ENCODE data around the gene SCYGR5. TPM values are rescaled to one million over a fixed set of nuclear protein-coding genes. Genes with fewer than 3 reads are reported as not detected.
"Not testable (repeated sequence)": the region's sequence is repeated elsewhere in the genome, so short reads cannot be mapped to it uniquely, and the experiment has no call there.

The SCYGR5 gene
- not detected for total RNA-seq (ENCODE audit: unreplicated experiment)
- long read RNA-seq, result 0 reads

DNA sequence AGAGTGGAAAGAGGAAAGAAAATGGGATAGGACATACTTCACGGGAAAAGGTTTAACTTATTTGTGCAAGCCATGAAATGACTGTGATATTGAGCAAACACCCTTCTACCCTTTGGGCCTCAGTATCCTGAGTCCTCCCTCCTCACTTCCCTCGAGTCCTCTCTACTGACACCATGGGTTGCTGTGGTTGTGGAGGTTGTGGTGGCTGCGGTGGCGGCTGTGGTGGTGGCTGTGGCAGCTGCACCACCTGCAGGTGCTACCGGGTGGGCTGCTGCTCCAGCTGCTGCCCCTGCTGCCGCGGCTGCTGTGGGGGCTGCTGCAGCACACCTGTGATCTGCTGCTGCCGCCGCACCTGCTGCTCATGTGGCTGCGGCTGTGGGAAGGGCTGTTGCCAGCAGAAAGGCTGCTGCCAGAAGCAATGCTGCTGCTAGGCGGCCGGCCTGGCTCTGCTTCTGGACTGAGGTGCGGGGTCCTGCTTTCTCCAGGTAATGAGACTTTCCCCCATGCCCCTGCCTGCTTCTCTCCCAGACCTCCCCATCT is at the start of gene SCYGR5:
SCYGR5 (plus strand) TSS at position 174 of the 540 bp plus-strand sequence; CDS start at position 174, 0 bp downstream.
- H3K36me3 Mint-ChIP-seq (ENCODE audit: low read depth, unreplicated experiment); H3K27ac Mint-ChIP-seq (ENCODE audit: unreplicated experiment); H3K27me3 Mint-ChIP-seq (ENCODE audit: unreplicated experiment); H3K9me3 Mint-ChIP-seq (ENCODE audit: unreplicated experiment); H3K4me1 Mint-ChIP-seq (ENCODE audit: unreplicated experiment); H3K4me3 Mint-ChIP-seq (ENCODE audit: unreplicated experiment); DNase-seq (ENCODE audit: low spot score): not testable (repeated sequence)

DNA sequence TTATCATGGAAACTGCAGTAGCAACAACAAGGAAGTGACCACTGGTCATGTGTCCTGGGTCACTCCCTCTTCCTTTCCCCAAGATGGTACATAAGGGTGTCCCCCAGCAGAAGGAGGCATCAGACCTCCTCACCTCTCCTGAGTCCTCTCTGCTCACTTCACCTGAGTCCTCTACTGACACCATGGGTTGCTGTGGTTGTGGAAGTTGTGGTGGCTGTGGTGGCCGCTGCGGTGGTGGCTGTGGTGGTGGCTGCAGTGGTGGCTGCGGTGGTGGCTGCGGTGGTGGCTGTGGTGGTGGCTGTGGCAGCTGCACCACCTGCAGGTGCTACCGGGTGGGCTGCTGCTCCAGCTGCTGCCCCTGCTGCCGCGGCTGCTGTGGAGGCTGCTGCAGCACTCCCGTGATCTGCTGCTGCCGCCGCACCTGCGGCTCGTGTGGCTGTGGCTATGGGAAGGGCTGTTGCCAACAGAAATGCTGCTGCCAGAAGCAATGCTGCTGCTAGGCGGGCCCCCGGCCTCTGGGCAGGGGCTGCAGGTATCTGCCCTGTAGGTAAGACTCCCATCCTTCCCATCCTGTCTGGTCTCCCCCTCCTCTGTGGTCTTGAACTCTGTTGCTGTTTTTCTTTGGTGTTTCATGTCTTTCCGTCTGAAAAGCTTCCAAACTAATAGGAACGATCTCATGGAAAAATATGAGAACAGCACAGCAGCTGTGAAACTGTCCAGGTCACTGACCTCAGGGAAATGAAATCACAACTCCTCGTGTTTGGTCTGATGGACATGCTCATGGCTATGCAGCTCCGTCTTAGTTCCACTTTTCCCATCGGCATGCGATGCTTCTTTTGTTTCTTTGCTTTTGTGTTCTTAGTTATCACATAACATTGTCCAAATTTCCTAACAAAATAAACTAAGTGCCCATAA is 49.0 kb upstream of the SCYGR5 start, which contains the start of gene SCYGR4:
SCYGR4 (plus strand) TSS at position 183 of the 915 bp plus-strand sequence; CDS start at position 183, 0 bp downstream.
- Mint-ChIP-seq H3K36me3 (ENCODE audit: low read depth, unreplicated experiment) (no peaks in the 10 kb centered on the region), H3K27me3 (ENCODE audit: unreplicated experiment) (no peaks in the 10 kb centered on the region), H3K9me3 (ENCODE audit: unreplicated experiment) (no peaks in the 10 kb centered on the region), H3K4me3 (ENCODE audit: unreplicated experiment) (no peak within 1 kb of the TSS), H3K4me1 (ENCODE audit: unreplicated experiment) (peaks cover 5% of the 10 kb centered on the region), H3K27ac (ENCODE audit: unreplicated experiment) (no peak within 1 kb of the TSS)
- TF ChIP-seq, protein P1, sequence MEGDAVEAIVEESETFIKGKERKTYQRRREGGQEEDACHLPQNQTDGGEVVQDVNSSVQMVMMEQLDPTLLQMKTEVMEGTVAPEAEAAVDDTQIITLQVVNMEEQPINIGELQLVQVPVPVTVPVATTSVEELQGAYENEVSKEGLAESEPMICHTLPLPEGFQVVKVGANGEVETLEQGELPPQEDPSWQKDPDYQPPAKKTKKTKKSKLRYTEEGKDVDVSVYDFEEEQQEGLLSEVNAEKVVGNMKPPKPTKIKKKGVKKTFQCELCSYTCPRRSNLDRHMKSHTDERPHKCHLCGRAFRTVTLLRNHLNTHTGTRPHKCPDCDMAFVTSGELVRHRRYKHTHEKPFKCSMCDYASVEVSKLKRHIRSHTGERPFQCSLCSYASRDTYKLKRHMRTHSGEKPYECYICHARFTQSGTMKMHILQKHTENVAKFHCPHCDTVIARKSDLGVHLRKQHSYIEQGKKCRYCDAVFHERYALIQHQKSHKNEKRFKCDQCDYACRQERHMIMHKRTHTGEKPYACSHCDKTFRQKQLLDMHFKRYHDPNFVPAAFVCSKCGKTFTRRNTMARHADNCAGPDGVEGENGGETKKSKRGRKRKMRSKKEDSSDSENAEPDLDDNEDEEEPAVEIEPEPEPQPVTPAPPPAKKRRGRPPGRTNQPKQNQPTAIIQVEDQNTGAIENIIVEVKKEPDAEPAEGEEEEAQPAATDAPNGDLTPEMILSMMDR (IDR thresholded peaks at IDR 0.05; ENCODE audit: unreplicated experiment), result no peak
- no peak for DNase-seq (ENCODE audit: low spot score)

DNA sequence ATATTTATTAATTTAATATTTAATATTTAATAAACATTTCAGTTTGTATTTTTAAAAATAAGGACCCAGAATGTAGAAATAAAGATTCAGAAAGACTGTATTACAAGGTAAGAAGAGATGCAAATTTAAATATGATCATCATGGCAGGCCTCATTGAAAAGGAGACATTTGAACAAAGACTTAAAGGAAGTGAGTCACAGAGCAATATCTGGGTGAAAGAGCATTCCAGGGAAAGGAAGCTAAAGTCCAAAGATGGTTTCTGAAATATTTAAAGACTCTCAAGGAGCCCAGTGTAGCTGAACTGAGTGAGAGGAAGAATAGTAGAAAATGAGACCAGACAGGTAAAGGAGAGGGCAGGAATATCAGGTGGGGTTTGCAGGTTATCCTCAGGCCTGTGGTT is 43.4 kb upstream of the SCYGR5 start:
- no peak overlapping the region for H3K4me3 Mint-ChIP-seq (ENCODE audit: unreplicated experiment)
- H3K4me1 Mint-ChIP-seq (ENCODE audit: unreplicated experiment), result no peaks in the 10 kb centered on the region
- no peak for DNase-seq (ENCODE audit: low spot score)
- TF ChIP-seq, protein P1 (IDR thresholded peaks at IDR 0.05; ENCODE audit: unreplicated experiment), result no peak
- H3K36me3 Mint-ChIP-seq (ENCODE audit: low read depth, unreplicated experiment), result no peaks in the 10 kb centered on the region
- H3K27ac Mint-ChIP-seq (ENCODE audit: unreplicated experiment), result no peak overlapping the region
- H3K27me3 Mint-ChIP-seq (ENCODE audit: unreplicated experiment), result no peaks in the 10 kb centered on the region
- H3K9me3 Mint-ChIP-seq (ENCODE audit: unreplicated experiment), result no peaks in the 10 kb centered on the region

GRCh38 chr2:227625420-227625819 is 41.2 kb upstream of the SCYGR5 start:
- no peaks in the 10 kb centered on the region for H3K4me1 Mint-ChIP-seq (ENCODE audit: unreplicated experiment)
- no peaks in the 10 kb centered on the region for H3K9me3 Mint-ChIP-seq (ENCODE audit: unreplicated experiment)

DNA sequence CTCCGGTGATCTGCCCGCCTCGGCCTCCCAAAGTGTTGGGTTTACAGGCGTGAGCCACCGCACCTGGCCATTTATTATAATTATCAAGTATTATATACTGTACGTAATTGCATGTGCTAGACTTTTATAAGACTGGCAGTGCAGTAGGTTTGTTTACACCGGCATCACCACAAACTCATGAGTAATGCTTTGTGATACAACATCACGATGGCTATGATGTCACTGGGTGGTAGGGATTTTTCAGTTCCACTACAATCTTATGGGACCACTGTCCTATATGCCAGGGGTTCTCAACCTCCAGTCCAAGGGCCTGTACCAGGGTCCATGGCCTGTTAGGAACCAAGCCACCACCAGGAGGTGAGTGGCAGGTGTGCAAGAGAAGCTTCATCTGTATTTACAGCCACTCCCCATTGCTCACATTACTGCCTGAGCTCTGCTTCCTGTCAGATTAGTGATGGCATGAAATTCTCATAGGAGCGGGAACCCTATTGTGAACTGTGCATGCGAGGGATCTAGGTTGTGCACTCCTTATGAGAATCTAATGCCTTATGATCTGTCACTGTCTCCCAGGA is 39.9 kb upstream of the SCYGR5 start:
- TF ChIP-seq, protein P1 (IDR thresholded peaks at IDR 0.05; ENCODE audit: unreplicated experiment), result no peak
- DNase-seq (ENCODE audit: low spot score), result no peak
- Mint-ChIP-seq H3K36me3 (ENCODE audit: low read depth, unreplicated experiment) (no peaks in the 10 kb centered on the region), H3K4me3 (ENCODE audit: unreplicated experiment) (no peak overlapping the region), H3K9me3 (ENCODE audit: unreplicated experiment) (no peaks in the 10 kb centered on the region), H3K27me3 (ENCODE audit: unreplicated experiment) (no peaks in the 10 kb centered on the region), H3K4me1 (ENCODE audit: unreplicated experiment) (no peaks in the 10 kb centered on the region), H3K27ac (ENCODE audit: unreplicated experiment) (no peak overlapping the region)

More at GRCh38 chr2:227625420-227625819, 41.2 kb upstream of the SCYGR5 start:
- Mint-ChIP-seq H3K27ac (ENCODE audit: unreplicated experiment) (no peak overlapping the region), H3K4me3 (ENCODE audit: unreplicated experiment) (no peak overlapping the region), H3K27me3 (ENCODE audit: unreplicated experiment) (no peaks in the 10 kb centered on the region), H3K36me3 (ENCODE audit: low read depth, unreplicated experiment) (no peaks in the 10 kb centered on the region)
- DNase-seq (ENCODE audit: low spot score), result no peak
- TF ChIP-seq, protein P1 (IDR thresholded peaks at IDR 0.05; ENCODE audit: unreplicated experiment), result no peak

Data from endothelial cell (in vitro differentiated cells).